RWPE1 (cell line): ENCODE results near the gene ERF.

ENCODE experiments used
- CTCF ChIA-PET: fragments of 350-600 bp; sonication (Branson Sonifier 250); formaldehyde crosslinking; extraction: SDS; loops from one replicate; lab custom pipeline; 2021; lab: Yijun Ruan, JAX
- POLR2A ChIA-PET: fragments of 400-600 bp; formaldehyde crosslinking; extraction: SDS; loops from one replicate; lab custom pipeline; 2020; ENCODE audit warnings: antibody characterized with exemption; ENCODE audit not compliant: low non-redundant PET; lab: Yijun Ruan, JAX
- DNase-seq: peaks from one replicate; pipeline ENCODE4 v3.0.0; 2012; ENCODE audit warnings: low spot score
- H3K27ac ChIP-seq: fragments of 450-650 bp; 2 replicates; pipeline ENCODE4 v1.5.1; 2017
- CTCF ChIP-seq: fragments of 450-650 bp; conservative IDR thresholded peaks from 2 replicates; pipeline ENCODE4 v1.5.1; 2017; ENCODE audit warnings: low read depth, mild to moderate bottlenecking

The ERF gene

DNA sequence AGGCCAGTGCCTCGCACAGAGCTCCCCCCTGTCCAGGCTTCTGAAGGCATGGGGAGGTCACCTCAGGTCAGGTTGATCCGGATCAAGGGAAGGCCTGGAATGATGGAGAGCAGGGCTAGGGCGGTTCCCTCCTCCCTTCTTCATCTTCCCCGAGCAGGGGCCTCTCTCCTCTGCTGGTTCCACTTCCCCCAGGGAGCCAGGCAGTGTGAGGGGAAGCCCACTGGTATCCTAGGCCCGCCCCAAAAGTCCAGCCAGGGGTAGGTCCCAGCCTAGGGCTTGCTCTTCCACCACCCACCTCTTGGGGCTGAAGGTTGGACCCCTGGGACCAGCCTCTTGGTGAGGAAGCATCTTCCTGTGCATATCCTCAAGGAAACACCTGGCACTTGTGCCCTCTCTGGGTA, 30.6 kb upstream of the ERF start:
- DNase-seq: no peak
- peak overlapping the region; percentile 100 for H3K27ac ChIP-seq
- ChIA-PET POLR2A (no interaction called here), CTCF (interaction anchor here (1.2 kb wide), 1 partner anchor 153 kb away, joined by 3 read pairs; no protein-coding TSS in a partner anchor)
- TF ChIP-seq CTCF: no peak

DNA sequence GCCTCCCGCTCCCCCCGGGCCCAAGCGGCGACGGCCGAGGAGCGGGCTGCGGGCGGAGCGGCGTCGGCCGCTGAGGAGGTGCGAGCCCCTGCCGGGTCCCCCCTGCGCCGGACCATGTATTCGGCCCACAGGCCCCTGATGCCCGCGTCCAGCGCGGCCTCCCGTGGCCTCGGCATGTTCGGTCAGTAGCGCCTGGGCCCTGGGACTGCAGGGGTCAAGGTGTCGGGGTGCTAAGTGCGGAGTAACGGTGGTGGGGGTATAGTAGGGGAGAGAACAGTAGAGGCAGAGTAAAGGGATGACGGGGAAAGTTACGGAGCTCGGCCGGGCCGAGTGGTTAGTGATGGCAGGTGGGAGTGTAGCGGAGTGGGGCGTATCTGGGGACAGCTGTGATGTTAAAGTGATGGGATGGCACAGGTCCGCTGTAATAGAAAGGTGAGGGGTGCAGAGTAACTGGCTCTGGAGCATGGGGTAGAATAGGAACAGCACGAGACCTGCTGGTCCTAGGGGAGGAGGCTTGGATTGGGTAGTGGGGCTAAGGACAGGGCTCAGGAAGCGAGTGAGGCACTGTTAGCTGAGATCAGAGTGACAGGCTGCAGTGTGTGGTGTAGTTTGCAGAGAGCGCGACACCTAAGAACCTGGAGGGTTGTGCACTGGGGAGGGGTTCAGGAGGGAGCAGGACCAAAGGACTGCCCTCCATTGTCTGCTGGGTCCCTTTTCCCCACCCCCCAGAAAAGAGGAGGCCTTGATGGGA, 29.8 kb upstream of the ERF start:
- H3K27ac ChIP-seq: peak overlapping the region; percentile 100
- ChIA-PET POLR2A (no interaction called here), CTCF (interaction anchor here (0.7 kb wide), 1 partner anchor 29 kb away, joined by 3 read pairs; no protein-coding TSS in a partner anchor)

DNA sequence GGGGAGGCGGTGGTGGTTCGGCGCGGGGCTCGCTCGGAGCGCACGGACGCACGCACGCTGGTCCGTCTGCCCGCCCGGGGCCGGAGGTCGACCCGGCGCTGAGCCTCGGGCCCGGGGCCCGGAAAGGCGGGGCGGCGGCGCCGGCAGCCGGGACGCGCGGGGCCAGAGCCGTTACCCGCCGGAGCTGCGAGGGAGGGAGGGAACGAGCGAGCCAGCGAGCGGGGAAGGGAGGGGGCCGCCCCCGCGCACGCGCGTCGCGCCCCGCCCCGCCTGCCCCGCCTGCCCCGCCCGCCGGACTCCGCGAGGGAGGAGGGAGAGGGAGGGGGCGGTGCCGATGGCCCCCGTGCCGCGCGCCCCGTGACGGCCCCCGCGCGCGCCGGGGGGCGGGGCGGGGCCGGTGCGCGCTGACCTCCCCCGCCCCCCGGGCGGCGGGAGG, 29.2 kb upstream of the ERF start:
- ChIA-PET POLR2A (interaction anchor here (0.6 kb wide), 3 partner anchors 32 to 170 kb away, joined by 3 to 12 read pairs (median 3); no protein-coding TSS in a partner anchor), CTCF (interaction anchor here (0.7 kb wide), 1 partner anchor 30 kb away, joined by 3 read pairs; no protein-coding TSS in a partner anchor)
- no peak for TF ChIP-seq CTCF
- H3K27ac ChIP-seq: peak overlapping the region; percentile 100
- peak; percentile 87 for DNase-seq

More for the DNA sequence above, 29.8 kb upstream of the ERF start:
- no peak for TF ChIP-seq CTCF
- DNase-seq: no peak

- peak overlapping the region; percentile 100 for H3K27ac ChIP-seq
Observed at GRCh38 chr19:42283188-42284065, 28.5 kb upstream of the ERF start.

DNA sequence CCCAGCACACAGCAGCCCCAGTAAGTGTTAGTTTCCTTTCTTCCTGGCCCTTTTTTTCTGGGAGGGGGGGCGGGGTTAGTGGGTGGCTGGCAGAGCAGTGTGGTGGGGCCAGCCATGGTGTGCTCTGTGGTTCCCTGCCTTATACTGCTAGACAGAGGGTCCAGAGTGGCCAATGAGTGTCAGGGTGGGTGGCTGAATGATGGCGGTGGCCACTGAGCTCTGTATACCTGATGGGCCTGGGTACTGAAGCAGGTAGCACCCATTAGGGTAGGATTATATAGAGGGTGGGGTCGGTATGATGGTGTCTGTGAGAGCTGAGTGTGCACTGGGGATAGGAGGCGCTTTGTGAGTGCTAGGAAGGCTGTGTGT, 27.9 kb upstream of the ERF start:
- TF ChIP-seq CTCF: no peak
- POLR2A ChIA-PET: no interaction called here
- DNase-seq: no peak
- peak overlapping the region; percentile 100 for H3K27ac ChIP-seq
- CTCF ChIA-PET: no interaction called here

More at GRCh38 chr19:42283188-42284065, 28.5 kb upstream of the ERF start:
- CTCF ChIA-PET: no interaction called here
- peak; percentile 96 for DNase-seq
- POLR2A ChIA-PET: interaction anchor here (0.6 kb wide), 3 partner anchors 32 to 170 kb away, joined by 3 to 12 read pairs (median 3); no protein-coding TSS in a partner anchor
- TF ChIP-seq CTCF: no peak
